SK-N-MC (cell line): Measurements from ENCODE around the gene POLK.

ENCODE experiments used
- EZH2 ChIP-seq: fragments of 200-600 bp; sonication (generic); IDR thresholded peaks from one replicate; pipeline ENCODE4 v1.6.1; 2017; ENCODE audit warnings: antibody characterized with exemption
- FOXP2 ChIP-seq: optimal IDR thresholded peaks from 2 replicates; pipeline ENCODE3; 2011; ENCODE audit warnings: mild to moderate bottlenecking, moderate library complexity; ENCODE audit not compliant: insufficient read depth; ENCODE audit errors: extremely low read length, control extremely low read depth
- POLR2AphosphoS5 ChIP-seq: IDR thresholded peaks from 2 replicates; pipeline ENCODE4 v1.6.1; 2012; ENCODE audit warnings: mild to moderate bottlenecking, low read depth, low read length, borderline replicate concordance

GRCh38 chr5:75468593-75468992, 43.1 kb upstream of the POLK start:
- no peak for TF ChIP-seq EZH2
- no peak for TF ChIP-seq POLR2AphosphoS5
- TF ChIP-seq FOXP2: no peak
